Measurements from ENCODE around the gene TMEM225B. TPM values are rescaled to one million over a fixed set of nuclear protein-coding genes. Genes with fewer than 3 reads are reported as not detected.
A peak's percentile ranks its signal among the peaks of the same experiment; 100 is the strongest.

TMEM225B gene
- total RNA-seq, 1 experiment from 2014 or later: 3.1 TPM

DNA sequence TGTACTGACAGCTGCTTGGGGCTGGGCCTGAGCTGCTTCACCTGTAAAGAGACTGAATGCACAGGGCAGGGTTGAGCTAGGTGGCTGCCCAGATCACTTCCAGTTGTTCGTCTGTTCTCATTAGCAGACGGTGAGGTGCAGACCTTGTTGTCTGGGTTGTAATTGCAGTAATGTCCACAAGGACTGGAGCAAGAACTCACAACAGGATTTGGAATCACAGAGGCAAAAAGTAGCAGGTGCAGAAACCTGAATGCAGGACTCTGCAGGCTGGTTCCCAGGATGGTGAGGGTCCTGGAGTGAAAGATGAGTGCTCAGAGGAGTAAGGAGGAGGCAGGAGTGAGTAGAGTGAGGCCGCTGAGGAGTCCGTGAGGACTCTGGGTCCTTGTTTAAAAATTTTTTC, 27.9 kb downstream of the TMEM225B start:
- ChIA-PET CTCF (no interaction called here), RAD21 (ENCODE audit: low non-redundant PET in 1 of 2, low total read pairs in 2 of 2, uncharacterized antibody in 2 of 2, unreplicated experiment in 2 of 2) (no interaction called here), POLR2A (no interaction called here)
- no peak for DNase-seq (ENCODE audit: low read depth, low spot score)
- Histone ChIP-seq H3K79me2 (ENCODE audit: insufficient read depth, low read length) (peaks cover 22% of the 10 kb centered on the region), H3K4me3 (replicated peaks in 1 of 2; ENCODE audit: low read depth in 1 of 2, low read length in 2 of 2) (no peak overlapping the region), H3K36me3 (ENCODE audit: control insufficient read depth in 1 of 2, insufficient read depth in 2 of 2, low read length in 2 of 2) (peaks cover 45 to 60% of the 10 kb centered on the region in 2 experiments; a peak in 3 of 4 replicates), H2AFZ (ENCODE audit: low read depth, low read length, poor library complexity, severe bottlenecking) (no peak overlapping the region), H3K9me3 (ENCODE audit: control insufficient read depth in 1 of 2, insufficient read depth in 1 of 2, low read depth in 1 of 2, low read length in 2 of 2) (no peaks in the 10 kb centered on the region), H3K4me1 (ENCODE audit: control insufficient read depth in 1 of 2, insufficient read depth in 2 of 2, low read length in 2 of 2) (no peaks in the 10 kb centered on the region), H3K27ac (ENCODE audit: low read depth, low read length) (no peak overlapping the region), H4K20me1 (ENCODE audit: insufficient read depth) (no peaks in the 10 kb centered on the region), H3K9me2 (ENCODE audit: insufficient read depth) (no peaks in the 10 kb centered on the region), H3K4me2 (ENCODE audit: low read length) (no peak overlapping the region), H3K27me3 (ENCODE audit: insufficient read depth, low read length) (no peaks in the 10 kb centered on the region), H3K9ac (ENCODE audit: low read length) (no peak overlapping the region)
- ATAC-seq: no peak
- intact Hi-C loops (cut with micrococcal nuclease): no loop called here
- TF ChIP-seq, protein P1, sequence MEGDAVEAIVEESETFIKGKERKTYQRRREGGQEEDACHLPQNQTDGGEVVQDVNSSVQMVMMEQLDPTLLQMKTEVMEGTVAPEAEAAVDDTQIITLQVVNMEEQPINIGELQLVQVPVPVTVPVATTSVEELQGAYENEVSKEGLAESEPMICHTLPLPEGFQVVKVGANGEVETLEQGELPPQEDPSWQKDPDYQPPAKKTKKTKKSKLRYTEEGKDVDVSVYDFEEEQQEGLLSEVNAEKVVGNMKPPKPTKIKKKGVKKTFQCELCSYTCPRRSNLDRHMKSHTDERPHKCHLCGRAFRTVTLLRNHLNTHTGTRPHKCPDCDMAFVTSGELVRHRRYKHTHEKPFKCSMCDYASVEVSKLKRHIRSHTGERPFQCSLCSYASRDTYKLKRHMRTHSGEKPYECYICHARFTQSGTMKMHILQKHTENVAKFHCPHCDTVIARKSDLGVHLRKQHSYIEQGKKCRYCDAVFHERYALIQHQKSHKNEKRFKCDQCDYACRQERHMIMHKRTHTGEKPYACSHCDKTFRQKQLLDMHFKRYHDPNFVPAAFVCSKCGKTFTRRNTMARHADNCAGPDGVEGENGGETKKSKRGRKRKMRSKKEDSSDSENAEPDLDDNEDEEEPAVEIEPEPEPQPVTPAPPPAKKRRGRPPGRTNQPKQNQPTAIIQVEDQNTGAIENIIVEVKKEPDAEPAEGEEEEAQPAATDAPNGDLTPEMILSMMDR (IDR thresholded peaks at IDR 0.05 in 2 of 3, conservative IDR thresholded peaks at IDR 0.05 in 1 of 3; ENCODE audit: borderline replicate concordance in 1 of 3, insufficient read depth in 1 of 3, low read depth in 2 of 3, low read length in 2 of 3): 0 out of 6 replicates have a peak, but pooled peaks of 2 of the 3 experiments have one; percentile 8 to 26
- no peak for TF ChIP-seq EGR1 (IDR thresholded peaks at IDR 0.05; ENCODE audit: low read depth)
- no TSS peak for BruUV-seq (replicated peaks)

DNA sequence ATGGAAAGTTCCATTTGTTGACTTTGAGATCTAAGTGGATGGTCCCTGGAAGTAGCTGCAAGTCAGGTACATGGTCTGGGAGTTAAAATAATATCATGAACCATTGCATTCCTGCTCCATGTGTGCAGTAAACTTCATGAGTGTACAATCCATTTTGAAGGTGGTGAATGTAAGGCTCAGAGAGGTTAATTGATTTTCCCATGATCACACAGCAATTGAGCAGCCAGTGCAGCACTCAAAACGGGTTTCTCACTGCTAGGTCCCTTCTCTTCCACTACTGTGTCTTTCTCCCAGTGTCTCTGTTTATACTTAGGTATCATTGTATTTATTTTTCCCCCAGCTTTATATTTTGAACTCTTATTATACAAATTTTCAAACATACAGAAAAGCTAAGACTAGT, 28.6 kb downstream of the TMEM225B start:
- ChIA-PET RAD21 (ENCODE audit: low non-redundant PET in 1 of 2, low total read pairs in 2 of 2, uncharacterized antibody in 2 of 2, unreplicated experiment in 2 of 2) (no interaction called here), CTCF (no interaction called here), POLR2A (no interaction called here)
- intact Hi-C loops (cut with micrococcal nuclease): no loop called here
- BruUV-seq (replicated peaks): no TSS peak
- H3K4me2 ChIP-seq (ENCODE audit: low read length): no peak overlapping the region
- no peaks in the 10 kb centered on the region for H3K27me3 ChIP-seq (ENCODE audit: insufficient read depth, low read length)
- H3K9ac ChIP-seq (ENCODE audit: low read length): no peak overlapping the region
- H3K27ac ChIP-seq (ENCODE audit: low read depth, low read length): no peak overlapping the region
- ATAC-seq (no peak), DNase-seq (ENCODE audit: low read depth, low spot score) (no peak)
- H3K4me3 ChIP-seq (replicated peaks in 1 of 2; ENCODE audit: low read depth in 1 of 2, low read length in 2 of 2): no peak overlapping the region
- peaks cover 38 to 63% of the 10 kb centered on the region in 2 experiments; a peak in 3 of 4 replicates for H3K36me3 ChIP-seq (ENCODE audit: control insufficient read depth in 1 of 2, insufficient read depth in 2 of 2, low read length in 2 of 2)
- H3K9me3 ChIP-seq (ENCODE audit: control insufficient read depth in 1 of 2, insufficient read depth in 1 of 2, low read depth in 1 of 2, low read length in 2 of 2): no peaks in the 10 kb centered on the region
- no peak overlapping the region for H2AFZ ChIP-seq (ENCODE audit: low read depth, low read length, poor library complexity, severe bottlenecking)
- no peaks in the 10 kb centered on the region for H3K4me1 ChIP-seq (ENCODE audit: control insufficient read depth in 1 of 2, insufficient read depth in 2 of 2, low read length in 2 of 2)
- peaks cover 17% of the 10 kb centered on the region for H3K79me2 ChIP-seq (ENCODE audit: insufficient read depth, low read length)
- H3K9me2 ChIP-seq (ENCODE audit: insufficient read depth): no peaks in the 10 kb centered on the region
- H4K20me1 ChIP-seq (ENCODE audit: insufficient read depth): peaks cover 5% of the 10 kb centered on the region; the same call in 1 of the 2 replicates
- no peak for TF ChIP-seq TCF7L2 (IDR thresholded peaks at IDR 0.05; ENCODE audit: borderline replicate concordance, extremely low read depth, insufficient read depth, insufficient read length)
- no peak for TF ChIP-seq ZFX (IDR thresholded peaks at IDR 0.05)
- TF ChIP-seq POLR2A (IDR thresholded peaks at IDR 0.05; ENCODE audit: borderline replicate concordance, extremely low read depth, insufficient read depth, insufficient read length): no peak
- TF ChIP-seq, protein P2, sequence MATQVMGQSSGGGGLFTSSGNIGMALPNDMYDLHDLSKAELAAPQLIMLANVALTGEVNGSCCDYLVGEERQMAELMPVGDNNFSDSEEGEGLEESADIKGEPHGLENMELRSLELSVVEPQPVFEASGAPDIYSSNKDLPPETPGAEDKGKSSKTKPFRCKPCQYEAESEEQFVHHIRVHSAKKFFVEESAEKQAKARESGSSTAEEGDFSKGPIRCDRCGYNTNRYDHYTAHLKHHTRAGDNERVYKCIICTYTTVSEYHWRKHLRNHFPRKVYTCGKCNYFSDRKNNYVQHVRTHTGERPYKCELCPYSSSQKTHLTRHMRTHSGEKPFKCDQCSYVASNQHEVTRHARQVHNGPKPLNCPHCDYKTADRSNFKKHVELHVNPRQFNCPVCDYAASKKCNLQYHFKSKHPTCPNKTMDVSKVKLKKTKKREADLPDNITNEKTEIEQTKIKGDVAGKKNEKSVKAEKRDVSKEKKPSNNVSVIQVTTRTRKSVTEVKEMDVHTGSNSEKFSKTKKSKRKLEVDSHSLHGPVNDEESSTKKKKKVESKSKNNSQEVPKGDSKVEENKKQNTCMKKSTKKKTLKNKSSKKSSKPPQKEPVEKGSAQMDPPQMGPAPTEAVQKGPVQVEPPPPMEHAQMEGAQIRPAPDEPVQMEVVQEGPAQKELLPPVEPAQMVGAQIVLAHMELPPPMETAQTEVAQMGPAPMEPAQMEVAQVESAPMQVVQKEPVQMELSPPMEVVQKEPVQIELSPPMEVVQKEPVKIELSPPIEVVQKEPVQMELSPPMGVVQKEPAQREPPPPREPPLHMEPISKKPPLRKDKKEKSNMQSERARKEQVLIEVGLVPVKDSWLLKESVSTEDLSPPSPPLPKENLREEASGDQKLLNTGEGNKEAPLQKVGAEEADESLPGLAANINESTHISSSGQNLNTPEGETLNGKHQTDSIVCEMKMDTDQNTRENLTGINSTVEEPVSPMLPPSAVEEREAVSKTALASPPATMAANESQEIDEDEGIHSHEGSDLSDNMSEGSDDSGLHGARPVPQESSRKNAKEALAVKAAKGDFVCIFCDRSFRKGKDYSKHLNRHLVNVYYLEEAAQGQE (IDR thresholded peaks at IDR 0.05; ENCODE audit: low read depth): no peak
- TF ChIP-seq, protein P3, sequence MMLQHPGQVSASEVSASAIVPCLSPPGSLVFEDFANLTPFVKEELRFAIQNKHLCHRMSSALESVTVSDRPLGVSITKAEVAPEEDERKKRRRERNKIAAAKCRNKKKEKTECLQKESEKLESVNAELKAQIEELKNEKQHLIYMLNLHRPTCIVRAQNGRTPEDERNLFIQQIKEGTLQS (IDR thresholded peaks at IDR 0.05): no peak
- no peak for TF ChIP-seq EGR1 (IDR thresholded peaks at IDR 0.05; ENCODE audit: low read depth)
- no peak for TF ChIP-seq CBX3 (IDR thresholded peaks at IDR 0.05; ENCODE audit: low read depth)
- no peak for TF ChIP-seq RAD21 (IDR thresholded peaks at IDR 0.05; ENCODE audit: low read depth)
- TF ChIP-seq SP1 (IDR thresholded peaks at IDR 0.05; ENCODE audit: low read depth): no peak
- TF ChIP-seq EZH2phosphoT487 (IDR thresholded peaks at IDR 0.05; ENCODE audit: borderline replicate concordance): no peak
- no peak for TF ChIP-seq CEBPB (IDR thresholded peaks at IDR 0.05; ENCODE audit: low read depth)
- no peak for TF ChIP-seq YY1 (IDR thresholded peaks at IDR 0.05; ENCODE audit: extremely low read depth, insufficient replicate concordance, low read depth, low read length)
- TF ChIP-seq SRF (IDR thresholded peaks at IDR 0.05; ENCODE audit: low read depth): no peak
- no peak for TF ChIP-seq EZH2 (IDR thresholded peaks at IDR 0.05)
- no peak for TF ChIP-seq SIN3A (IDR thresholded peaks at IDR 0.05; ENCODE audit: low read depth)
- no peak for TF ChIP-seq POLR2AphosphoS5 (IDR thresholded peaks at IDR 0.05; ENCODE audit: low read depth, low read length)
- no peak for TF ChIP-seq FOSL1 (IDR thresholded peaks at IDR 0.05; ENCODE audit: low read depth)
